Glomerular visceral epithelial cell (primary cell): Measurements from ENCODE around the gene INHBB.
A peak's percentile ranks its signal among the peaks of the same experiment; 100 is the strongest.

Experiments
- DNase-seq: peaks from one replicate; pipeline ENCODE4 v3.0.0-alpha.2; 2016; ENCODE audit errors: extremely low spot score

Gene INHBB

DNA sequence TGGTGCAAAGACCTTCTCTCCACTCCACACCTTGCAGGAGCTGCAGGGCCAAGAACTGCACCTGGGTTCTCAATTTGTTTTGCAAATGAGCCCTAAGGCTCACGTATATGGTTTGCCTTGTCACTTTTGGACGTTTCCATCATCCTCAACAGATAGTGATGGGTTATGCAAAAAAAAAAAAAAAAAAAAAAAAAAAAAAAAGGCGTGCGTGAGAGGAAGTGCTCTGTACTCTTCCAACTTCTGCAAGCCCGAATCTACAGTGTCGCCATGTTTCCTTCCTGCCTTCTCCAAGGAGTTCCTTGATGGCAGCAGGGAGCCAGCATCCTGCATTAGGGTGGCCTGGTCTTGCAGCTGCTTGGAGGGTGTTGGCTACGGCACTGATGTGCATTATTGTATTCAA is 4.0 kb upstream of the INHBB start:
- no peak for DNase-seq

DNA sequence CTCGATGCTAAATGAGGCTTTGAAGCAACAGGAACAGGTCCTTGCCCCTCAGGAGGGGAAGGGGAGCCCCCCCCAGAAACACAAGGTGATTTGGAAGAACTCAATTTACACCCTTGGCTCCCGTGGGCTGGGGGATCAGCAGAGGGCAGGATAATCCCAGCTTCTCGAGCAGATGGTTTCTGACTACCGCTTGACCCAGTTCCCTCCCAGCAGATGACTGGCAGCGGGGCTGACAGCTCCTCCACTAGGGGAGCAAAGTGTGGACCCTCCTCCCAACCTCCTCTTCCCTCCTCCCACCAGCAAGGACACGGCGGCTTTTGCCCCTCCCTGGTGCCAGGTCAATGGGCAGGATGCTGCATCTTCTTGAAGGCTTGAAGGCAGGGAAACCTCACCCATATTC is 3.5 kb upstream of the INHBB start:
- DNase-seq = no peak

DNA sequence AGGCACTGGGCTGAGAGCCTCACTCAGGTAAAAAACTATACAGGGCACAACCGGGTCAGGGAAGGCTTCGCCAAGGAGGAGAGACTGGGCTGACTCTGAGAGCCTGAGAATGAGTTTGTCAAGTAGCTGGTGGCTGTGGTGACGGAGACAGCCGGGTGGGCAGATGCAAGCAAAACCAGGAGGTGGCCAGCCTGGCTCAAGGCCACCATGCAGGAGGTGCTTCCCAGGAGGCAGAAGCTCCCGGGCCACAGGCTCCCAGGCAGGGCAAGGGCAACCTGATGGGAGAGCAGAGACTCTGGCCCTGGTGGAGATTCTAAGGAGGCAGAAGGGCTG is 2.9 kb upstream of the INHBB start:
- no peak for DNase-seq

DNA sequence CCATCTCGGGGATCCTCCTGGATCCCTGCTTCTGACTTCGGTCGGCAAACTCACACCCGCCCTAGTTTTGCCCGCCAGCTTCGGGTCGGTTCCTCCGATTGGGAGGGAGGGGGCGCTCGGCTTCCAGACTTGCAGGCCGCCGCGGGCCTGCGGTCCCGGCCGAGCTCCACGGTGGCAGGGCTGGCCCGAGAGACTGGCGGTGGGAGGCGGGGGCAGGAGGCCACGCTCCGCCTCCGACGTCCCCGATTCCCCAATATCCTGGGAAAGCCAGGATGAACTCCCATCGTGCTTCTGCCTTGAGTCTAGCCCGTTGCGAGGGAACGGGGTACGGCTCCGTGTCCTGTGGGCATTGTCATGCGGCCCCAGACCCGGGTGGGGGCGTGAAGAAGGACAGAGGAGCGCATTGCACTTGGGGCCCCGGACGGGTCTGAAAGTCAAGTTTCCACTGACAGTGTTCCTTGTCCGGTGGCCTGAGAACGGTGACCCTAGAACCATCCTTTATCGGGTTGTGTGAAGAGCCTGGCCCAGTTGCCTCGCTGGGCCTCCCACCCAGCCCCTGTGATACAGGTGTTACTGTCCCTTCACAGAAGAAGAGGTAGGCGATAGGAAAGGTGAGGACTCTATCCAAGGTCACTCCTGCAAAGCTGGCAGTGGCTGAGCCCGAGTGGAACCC is 2.4 kb upstream of the INHBB start:
- DNase-seq = peak; percentile 76

DNA sequence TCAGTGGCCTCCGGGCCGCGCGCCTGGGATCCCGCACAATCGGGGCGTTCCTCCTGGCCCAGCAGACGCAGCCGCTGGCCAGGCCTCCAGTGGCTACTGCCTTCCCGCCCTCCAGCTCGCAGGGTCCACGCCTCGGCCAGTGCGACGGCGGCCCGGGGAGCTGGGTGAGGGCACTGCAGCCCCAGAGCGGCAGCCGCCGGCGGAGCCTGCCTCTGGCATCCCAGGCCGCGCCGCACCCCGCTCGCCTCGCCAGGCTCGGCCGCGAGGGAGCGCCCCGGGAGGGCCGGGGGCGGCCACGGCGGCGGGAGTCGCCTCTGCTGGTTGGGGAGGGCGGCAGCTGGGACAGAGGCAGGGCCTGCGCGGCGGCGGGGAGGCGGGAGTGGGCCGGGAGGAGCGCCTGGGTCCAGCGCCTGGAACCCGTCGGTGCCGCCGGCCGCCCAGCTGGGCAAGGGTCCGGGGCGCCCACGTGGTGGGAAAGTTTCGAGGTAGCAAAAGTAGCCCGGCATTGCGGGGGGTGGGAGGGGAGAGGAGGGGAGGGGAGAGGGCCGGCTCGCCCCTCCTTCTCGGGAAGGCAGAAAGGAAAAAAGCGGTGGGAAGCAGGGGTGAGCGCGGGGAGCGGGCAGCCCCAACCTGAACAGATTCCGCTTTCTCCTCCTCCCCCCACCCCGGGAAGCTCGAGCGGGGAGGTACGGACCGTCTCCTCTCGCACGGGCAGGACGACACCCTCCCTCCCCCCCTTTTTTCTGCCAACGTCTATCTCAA is 1.5 kb upstream of the INHBB start:
- DNase-seq = peak; percentile 16

DNA sequence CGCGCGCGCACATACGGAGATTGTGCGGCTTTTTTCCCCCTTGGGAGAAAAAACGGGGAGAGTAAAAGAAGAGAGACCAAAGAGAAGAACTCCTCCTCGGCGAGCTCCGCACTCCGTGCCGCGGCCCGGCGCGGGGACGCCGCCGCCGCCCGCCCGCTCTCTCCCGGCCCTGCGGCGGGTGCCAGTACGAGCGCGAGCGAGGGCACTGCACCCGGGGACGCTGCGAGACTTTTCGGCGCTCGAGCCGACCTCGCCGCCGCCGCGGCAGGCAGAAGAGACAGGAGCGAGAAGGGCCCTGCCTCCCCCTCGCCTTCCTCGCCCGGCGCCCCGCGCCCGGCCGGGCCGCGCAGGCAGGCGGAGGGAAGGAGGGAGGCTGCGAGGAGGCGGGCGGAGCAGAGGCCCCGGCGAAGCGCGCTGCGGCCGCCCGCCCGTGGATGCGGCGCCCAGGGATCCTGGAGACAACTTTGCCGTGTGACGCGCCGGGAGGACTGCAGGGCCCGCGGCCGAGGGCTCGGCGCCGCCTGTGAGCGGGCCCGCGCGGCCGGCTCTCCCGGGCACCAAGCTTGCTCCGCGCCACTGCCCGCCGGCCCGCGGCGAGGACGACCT is 857 bp upstream of the INHBB start:
- DNase-seq = peak; percentile 16

DNA sequence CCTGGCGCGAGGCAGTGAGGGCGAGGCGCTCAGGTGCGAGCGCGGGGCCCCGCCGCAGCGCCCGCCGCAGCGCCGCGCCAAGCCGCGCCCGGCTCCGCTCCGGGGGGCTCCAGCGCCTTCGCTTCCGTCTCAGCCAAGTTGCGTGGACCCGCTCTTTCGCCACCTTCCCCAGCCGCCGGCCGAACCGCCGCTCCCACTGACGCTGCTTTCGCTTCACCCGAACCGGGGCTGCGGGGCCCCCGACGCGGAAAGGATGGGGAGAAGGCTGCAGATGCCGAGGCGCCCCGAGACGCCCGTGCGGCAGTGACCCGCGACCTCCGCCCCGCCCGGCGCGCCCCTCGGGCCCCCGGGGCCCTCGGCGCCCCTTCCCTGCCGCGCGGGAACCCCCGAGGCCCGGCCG is 328 bp upstream of the INHBB start:
- no peak for DNase-seq

DNA sequence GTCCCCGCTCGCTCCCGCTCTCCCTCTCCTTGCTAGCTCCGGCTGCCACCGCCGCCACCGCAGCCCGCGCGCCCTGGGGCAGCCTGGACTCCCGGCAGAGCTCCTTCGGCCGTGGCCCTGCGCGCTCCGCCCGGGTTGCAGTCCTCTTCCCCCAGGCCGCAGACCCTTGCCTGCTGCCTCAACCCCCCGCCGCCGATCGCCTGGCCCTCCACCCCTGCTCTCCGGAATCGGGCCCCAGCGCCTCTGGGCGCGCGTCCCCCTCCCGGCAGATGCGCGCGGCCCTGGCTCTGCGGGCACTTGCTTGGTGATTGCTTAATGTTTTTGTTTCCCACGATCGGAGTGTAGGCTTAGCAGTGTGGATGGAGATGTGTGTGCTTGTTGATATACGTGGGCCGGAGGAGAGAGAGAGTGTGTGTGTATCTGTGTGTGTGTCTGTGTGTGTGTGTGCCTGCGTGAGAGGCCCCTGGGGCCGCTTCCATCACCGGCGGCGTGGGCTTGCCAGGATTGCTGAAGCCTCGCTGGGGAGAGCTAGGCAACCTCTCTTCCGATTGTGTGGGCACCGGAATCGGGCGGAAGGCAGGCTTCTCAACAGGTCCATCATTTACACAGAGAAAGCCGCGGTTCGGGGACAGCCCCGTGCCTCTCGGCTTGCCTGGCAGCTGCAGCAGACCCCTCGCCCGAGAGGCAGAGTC is 877 bp downstream of the INHBB start:
- peak; percentile 26 for DNase-seq

DNA sequence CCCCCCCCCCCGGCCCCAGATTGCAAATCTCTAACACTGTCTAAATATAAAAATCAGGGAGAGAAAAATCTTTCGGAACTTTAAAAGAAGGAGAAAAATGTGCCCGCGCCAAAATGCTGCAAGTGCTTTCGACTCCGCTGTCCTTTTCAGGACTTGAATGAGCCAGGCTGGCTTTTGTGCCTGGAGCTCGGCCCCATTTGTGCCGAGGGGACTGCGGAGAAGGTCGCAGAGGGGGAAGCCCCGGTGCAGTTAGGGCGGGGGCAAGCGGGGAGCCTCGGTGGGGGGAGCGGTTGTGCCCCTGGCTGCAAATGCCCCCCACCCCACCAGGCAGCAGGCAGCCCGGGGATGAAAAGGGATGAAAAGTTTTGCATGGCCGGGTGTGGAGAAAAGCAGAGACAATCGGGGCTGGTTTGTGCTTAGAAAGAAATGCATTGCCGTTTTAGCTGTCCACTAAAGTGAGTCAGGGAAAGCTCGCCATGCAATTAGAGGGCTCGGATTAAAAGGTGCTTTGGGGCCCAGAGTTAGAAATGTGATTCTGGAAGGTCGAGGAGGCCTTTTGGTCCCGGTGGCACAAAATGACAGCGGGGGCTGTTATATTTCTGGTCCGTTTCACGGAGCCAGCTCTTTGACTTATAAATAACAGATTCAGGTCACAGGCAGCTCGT is 1.6 kb downstream of the INHBB start:
- no peak for DNase-seq

DNA sequence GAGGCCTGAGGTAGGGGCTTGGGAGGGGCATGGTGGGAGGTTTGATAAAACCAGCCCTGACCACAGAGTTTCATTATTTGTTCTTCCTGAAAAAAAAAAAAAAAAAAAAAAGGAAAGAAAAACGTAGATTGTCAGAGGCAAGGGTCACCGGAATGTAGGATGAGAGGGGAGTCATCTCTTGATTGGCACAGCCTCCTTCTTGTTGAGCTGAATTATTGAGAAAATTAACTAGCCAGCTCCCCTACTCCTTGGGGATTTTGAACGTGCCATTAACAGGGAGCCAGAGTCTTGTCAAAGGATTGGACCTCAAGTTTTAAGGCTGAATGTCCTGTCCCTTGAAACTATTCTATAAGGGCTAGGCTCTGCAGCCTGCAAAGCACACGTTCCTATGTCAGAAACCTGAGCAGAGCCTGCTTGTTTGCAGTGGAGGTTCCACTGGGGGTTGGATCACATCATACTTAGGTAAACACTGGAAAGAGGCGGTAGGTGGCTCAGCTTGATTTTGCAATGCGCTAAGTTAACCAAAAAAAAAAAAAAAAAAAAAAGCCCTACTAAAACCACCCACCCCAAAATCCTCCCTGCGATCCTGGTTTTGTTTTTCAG is 2.3 kb downstream of the INHBB start:
- no peak for DNase-seq

DNA sequence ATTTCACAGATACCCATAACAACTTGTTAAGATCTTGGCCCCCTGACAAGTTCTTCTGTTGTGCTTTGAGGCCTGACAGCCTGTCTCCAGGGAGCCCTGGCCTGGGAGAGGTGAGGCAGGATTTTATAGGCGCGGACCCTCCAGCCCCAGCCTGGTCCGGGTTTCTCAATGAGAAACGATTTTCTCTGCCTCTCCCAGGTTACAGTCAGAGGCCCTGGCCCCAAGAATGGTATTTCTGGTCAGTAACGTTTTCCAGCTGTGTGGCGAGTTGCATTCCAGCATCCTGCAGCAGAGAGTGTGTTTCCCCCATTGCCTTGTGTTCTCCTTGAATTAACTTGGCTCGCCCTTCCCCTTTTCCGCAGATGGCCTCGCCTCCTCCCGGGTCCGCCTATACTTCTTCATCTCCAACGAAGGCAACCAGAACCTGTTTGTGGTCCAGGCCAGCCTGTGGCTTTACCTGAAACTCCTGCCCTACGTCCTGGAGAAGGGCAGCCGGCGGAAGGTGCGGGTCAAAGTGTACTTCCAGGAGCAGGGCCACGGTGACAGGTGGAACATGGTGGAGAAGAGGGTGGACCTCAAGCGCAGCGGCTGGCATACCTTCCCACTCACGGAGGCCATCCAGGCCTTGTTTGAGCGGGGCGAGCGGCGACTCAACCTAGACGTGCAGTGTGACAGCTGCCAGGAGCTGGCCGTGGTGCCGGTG is 3.0 kb downstream of the INHBB start:
- DNase-seq = no peak

DNA sequence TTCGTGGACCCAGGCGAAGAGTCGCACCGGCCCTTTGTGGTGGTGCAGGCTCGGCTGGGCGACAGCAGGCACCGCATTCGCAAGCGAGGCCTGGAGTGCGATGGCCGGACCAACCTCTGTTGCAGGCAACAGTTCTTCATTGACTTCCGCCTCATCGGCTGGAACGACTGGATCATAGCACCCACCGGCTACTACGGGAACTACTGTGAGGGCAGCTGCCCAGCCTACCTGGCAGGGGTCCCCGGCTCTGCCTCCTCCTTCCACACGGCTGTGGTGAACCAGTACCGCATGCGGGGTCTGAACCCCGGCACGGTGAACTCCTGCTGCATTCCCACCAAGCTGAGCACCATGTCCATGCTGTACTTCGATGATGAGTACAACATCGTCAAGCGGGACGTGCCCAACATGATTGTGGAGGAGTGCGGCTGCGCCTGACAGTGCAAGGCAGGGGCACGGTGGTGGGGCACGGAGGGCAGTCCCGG is 3.5 kb downstream of the INHBB start:
- DNase-seq = no peak

DNA sequence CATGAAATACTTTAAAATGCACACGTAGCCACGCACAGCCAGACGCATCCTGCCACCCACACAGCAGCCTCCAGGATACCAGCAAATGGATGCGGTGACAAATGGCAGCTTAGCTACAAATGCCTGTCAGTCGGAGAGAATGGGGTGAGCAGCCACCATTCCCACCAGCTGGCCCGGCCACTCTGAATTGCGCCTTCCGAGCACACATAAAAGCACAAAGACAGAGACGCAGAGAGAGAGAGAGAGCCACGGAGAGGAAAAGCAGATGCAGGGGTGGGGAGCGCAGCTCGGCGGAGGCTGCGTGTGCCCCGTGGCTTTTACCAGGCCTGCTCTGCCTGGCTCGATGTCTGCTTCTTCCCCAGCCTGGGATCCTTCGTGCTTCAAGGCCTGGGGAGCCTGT is 4.1 kb downstream of the INHBB start:
- DNase-seq = no peak

DNA sequence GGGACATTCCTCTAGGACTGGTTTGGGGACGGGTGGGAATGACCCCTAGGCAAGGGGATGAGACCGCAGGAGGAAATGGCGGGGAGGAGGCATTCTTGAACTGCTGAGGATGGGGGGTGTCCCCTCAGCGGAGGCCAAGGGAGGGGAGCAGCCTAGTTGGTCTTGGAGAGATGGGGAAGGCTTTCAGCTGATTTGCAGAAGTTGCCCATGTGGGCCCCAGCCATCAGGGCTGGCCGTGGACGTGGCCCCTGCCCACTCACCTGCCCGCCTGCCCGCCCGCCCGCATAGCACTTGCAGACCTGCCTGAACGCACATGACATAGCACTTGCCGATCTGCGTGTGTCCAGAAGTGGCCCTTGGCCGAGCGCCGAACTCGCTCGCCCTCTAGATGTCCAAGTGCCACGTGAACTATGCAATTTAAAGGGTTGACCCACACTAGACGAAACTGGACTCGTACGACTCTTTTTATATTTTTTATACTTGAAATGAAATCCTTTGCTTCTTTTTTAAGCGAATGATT is 4.9 kb downstream of the INHBB start:
- no peak for DNase-seq

DNA sequence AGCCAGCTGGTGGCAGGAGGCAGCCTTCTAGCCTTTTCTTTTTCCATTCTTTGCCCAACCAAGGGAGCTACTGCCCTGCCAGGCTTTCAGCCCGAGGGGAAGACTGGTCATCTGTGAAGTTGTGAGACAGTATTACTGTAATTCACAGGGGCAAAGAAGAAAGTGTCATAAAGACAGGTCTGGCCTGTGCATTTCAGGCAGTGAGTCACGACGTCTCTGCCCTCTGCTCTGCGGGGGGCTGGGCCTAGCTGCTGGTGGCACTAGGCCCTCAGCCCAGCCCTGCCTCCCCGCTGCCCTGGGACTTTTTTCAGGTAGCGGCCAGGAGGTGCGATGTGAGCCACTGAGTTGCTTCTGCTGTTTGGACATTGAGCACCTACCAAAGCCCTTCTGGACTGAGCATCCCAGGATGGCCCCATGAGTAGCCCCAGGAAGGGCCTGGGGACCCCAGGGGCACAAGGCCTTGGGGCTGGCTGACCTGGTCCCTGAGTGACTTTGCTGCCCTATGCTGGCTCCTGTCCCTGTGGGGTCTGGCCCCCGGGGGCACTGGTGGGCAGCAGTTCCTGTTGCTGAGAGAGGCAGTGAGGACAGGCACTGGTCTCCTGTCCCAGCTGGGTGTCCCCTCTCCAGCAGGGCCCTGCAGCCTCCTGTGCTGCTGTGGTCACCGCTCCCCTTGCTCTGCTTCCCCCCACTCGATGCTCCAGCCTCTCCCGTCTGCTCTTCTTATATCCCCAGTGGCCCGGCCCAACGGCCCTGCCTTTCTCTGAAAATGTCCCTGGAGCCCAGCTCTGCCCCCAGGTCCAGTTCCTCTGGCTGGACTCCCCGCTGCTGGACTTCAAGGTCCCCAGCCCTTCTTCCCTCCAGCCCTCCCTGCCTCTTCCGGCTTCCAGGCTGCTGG is 7.0 kb downstream of the INHBB start:
- peak; percentile 50 for DNase-seq

DNA sequence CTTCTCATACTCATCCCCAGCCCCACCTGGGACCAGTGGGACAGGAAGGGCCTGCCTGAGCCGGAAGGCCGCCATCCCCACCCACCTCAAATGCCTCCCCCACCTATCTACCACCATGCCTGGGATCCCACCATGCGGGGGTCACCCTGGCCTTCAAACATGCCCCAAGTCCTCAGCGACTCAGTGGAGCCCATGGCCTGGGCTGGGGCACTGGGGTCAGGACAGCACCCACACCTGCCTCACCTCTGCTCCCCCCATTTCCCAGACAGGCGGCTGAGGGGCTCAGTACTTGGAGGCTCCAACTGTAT is 7.6 kb downstream of the INHBB start:
- no peak for DNase-seq

DNA sequence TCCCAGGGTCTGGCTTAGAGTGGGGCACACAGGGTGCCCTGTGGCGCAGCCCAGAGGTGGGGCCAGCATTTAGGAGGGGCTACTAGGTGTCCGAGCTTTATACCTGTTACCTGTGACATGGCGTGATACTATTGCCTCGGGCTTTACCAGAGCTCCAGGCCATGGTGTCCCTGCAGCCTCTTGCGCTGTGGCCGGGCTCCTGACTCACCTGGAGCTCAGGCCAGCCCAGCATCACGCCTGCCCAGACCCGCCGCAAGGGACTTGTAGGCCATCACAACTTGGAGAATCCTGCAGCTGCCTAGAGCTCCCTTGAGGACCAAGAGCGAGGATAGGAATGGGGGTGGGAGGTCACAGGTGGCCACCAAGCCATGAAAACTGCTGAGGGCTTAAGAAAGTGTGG is 8.0 kb downstream of the INHBB start:
- no peak for DNase-seq

DNA sequence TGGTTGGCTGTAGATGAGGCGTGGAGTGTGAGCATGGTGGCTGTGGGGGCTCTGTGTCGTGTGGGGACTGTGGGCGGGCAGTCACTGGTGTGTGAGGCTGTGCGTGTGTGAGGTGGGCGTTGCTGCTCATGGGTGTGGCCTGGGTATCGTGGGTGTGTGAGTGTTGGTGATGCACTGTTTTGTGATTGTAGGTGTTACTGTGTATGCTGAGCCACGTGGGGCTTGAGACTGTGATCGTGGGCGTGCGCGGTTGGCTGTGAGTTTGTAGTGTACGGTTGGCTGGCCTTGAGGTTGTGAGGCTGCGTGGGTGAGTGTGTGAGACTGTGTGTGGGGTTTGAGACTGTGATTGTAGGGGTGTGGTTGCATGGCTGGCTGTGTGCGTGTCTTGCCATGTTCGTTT is 8.5 kb downstream of the INHBB start:
- no peak for DNase-seq

DNA sequence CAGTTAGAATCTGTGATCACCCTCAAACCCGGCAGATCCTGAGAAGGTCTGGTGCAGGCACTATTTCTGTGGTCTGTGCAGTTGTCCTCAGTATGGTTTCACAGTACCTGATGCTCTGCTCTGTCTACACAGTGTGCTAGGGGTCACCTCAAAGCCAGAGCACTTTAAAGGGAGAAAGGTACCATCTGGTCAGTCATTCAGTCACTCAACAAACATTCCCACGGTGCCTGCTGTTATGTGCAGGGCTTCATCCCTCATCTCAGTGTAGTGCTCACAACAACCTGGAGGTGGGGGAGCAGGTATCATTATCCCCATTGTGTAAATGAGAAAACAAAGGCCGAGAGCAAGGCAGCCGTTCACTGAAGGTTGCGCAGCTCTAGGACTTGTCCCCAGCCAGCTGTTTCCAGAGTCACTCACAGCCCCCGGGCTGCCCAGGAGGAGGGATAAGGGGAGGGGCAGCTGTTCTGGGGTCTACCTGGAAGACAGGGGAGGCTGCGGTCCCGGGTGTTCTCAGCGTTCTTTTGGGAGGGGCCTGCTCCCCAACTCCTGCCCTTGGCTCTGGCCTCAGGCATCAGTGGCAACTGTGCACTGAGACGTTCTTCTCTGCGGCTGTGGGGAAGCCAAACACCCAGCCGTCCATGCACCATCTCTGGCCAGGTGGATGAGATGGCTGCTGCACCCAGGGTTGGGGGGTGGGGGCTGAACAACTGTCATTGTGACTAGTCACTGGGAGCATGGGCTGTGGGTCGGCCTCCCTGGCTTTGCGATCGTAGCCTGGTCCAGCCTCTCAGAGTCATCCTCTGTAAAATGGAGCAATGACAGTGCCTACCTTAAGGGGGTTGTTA is 9.2 kb downstream of the INHBB start:
- no peak for DNase-seq
